ENCODE measurements around the gene LMO1.
A peak's percentile ranks its signal among the peaks of the same experiment; 100 is the strongest.

The LMO1 gene

DNA sequence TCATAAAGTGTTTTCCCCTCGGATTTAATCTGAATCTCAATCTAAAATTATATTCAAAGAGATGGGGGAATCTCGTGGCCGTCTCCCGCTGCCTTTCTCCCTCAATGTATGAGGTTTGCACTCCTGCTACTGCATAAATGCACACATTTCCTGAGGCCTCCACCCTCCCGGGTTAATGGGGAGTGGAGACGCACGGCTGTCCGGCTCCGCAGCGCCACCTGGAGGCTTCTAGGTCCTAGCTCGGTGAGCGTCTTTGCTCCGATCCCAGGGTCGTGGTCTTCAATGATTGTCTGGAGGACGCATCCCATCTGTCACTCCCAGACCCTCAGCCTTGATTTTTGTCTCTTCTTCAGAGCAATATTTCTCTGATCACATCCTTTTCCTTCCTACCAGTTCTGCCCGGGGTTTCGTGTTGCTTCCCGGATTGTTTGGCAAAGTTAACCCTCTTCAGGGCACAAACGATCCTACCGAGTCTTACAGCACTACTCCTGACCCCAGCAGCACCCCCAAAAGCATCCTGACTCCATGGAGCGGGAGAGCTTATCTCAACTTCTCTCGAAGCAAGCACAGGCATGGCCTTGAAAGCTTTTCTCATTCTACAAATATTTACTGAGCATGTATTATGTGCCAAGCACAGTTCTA is at the start of gene LMO1:
LMO1 (minus strand) TSS at position 110 of the 642 bp plus-strand sequence. CDS start 516 bp downstream, outside the sequence.
- peak; percentile 86 for DNase-seq

DNA sequence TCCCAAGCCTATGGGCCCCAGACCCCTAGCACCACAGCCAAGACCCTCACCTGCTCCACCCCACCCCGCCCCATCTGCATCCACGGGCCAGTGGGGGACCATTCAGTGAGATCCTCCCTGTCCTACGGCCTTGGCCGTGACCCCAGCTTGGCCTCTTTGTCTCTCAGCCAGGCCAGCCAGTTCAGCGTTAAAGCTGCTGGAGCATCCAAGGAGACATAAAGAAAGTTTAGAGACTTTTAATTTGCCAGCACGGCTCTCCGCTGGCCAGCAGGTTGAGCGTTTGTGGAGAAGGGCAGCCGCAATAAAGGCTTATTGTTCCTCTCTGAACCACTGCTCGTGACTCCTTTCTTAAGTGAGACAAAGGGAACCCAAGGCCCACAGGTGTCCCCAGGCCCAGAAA is 49.3 kb upstream of the LMO1 start:
- DNase-seq: no peak

DNA sequence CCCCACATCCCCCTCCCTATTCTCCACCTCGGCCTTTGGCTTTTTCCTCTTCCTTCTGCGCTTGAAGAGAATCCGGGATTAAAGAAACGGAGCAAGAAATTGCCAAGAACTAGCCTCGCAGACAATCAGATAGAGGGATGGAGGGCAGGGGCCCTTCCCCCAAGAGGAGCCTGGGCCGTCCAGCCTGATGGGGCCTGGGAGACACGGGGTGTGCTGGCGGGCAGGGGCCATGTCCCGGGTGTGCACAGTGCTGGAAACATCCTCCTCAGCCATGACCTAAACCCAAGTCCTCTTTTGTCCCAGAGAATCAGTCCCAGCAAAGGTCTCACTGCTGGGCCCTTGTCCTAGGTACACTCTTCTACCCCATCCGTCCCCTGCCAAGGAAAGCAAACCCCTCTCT is 47.7 kb upstream of the LMO1 start:
- no peak for DNase-seq

DNA sequence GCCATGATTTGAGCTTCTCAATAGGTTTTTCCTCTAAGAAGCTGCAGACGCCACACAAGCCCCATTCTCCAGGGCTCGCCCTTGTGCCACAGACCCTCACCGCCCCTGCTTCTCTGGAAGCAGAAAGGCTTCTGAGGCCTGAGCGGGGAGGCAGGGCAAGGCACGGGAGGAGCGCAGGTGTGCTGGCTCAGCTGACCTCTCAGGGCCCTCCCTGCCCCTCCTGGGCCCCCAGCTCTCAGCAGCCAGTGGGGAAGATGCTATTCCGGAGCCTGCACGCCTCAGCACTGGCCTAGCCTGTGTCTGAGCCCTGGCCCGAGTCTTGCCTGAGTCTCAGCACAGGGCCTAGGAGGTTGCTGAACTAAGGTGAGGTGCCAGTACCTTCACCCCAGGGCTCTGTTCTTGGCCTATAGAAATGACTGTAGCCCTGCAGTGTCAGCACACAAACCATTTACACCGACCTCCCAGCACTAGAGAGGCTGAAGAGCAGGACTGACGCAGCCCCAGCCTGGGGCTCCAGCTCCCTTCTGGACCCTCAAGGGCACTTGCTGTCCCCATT is 47.1 kb upstream of the LMO1 start:
- no peak for DNase-seq

DNA sequence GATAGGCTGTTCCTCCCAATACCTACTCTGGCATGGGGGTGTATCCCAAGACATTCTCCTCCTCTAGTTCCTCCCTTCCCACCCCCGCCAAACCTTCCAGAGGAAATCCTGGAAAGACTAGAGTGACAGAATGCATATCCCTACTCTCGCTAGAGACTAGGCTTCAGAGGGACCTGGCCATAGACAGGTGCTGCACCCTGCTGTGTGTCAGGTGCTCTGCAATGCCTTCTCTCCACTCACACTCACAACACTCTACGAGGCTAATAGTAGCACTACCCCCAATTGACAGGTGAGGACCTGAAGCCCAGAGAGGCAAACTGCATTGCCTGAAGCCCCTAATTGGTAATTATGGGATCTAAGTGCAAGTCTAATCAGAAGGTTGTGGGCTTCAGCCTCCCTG is 46.2 kb upstream of the LMO1 start:
- no peak for DNase-seq

DNA sequence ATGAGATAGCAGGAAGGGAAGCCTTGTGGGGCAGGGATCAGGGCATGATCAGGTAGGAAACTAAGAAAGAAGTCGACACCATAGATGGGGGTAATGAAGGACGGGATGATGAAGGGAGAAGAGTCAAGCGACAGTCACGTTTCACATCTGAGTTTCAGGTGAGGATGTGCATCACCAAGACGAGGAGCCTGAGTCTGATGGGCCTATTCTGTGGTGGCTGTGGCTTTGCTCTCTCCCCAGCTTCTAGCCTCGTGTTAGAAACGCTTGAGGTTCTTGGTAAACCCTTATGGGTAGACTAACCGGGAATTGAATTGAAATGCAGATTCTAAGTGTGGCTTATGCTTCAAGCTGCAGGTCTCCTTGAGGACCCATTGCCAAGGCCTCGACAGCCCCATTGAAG is 45.6 kb upstream of the LMO1 start:
- no peak for DNase-seq

DNA sequence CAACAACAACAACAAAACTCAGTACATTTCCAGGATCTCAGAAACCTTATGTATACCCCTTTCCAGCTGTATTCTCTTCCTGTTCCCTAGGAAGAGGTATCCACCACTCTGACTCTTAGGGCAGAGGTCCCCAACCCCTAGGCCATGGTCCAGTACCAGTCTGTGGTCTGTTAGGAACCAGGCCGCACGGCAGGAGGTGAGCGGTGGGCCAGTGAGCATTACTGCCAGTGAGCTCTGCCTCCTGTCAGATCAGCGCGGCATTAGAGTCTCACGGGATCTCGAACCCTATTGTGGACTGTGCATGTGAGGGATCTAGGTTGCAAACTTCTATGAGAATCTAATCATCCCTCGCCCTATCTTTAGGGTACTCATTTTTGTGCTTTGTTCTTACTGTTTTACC is 43.9 kb upstream of the LMO1 start:
- no peak for DNase-seq

DNA sequence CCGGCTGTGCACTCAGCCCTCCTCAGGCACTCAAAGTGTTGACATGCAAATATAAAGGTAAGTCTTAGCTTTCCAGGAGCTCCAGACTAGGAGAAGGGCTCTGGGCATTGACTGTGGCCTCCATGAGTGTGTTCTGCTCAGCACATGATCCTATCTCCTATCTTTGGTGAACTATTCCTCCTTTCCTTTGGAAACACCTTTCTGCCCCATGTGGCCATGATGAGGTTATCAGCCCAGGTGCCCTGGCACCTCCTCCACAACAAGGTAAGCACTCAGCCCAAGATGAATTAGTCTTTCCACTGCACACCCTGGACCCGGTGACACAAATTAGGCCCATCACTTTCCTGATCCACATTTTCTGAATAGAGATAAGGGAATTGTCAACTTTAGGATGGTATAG is 37.9 kb upstream of the LMO1 start:
- DNase-seq: no peak

DNA sequence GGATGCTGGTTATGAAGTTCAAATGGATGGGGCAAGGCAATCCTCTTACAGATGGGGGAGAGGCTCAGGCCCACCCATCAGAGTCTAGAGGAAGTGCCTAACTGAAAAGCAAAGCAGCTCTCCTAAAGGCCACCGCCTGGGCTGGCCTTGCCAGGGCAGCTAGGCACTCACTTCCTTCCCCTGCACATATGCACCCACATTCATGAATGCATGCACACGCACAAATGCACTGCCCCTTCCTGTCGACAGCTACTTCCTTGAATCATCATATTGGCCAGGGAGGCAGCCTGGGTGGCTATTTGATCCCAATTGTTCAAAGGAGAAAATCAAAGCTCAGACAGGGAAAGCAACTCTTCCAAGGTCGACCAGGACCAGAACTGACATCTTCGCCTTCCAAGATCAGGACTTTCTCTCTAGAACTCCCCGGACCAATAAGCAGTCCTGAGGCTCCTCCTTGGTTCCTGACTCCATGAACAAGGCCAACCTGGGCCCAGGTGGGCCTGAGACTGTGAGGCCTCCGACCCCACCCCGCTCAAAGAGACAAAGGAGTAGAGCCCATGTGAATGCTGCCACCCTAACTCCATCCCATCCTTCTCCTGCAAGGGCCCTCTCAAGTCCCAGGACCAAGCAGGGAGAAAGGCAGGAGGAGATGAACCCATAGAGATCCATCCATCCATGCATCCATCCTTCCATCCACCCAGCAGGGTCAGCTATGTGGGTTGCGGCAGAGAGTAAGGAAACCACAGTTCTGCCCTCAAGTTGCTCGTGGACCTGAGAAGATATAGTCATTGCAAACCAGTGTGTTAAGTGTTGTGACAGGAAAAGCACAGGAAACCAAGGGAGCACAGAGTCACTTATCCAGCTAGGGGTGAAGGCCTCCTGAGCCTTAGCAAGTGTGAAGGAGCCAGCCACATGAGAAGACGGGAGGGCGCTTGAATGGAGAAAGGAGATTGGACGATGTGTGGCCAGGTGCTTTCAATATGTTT is 35.4 kb upstream of the LMO1 start:
- no peak for DNase-seq

DNA sequence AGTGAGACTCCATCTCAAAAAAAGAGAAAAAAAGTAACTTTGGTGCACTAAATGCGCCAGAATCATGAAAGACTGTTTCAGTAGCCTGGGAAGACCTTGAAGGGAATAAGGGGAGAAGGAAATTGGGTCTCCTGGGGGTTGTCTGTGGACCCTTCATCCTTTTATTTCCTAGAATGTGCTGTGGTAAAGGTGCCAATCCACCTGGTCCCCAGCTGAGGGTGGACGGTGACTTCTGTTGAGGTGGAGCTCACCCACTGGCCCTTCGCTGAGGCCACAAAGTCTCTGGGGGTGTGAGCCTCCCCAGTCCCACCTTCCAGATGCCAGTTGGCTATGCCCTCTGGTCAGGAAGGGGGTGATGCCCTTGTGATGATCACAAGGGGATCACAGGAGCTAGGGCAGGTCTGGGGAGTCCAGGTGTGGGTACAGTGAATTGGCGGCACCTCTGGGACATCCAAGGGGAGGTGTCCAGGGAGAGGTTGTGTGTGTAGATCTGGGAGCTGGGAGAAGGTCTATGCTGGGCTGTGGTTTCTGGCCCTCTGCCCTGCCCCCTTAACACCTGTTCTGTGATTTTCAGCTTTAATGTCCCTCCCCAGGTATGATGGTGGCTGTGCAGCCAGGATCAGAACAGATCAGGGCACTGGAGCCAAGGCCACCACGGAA is 34.2 kb upstream of the LMO1 start:
- no peak for DNase-seq

DNA sequence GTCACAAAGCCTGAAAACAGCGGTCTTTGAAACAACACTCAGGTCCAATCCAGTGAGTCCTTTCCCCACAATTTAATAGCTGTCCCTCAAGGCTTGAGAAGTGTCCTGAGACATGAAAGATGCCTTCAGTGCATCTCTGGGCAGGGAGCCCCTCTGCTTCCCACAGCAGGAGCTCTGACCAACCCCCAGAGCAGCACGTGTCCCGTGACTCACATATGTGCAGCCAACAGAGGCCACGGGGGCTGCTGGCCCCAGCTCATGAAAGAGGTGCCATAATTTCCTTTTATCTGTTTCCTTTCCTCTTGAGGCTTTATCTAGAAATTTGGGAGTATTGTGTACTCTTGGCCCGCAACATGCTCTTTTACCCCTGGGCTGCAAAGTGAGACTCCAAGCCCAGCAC is 33.2 kb upstream of the LMO1 start:
- DNase-seq: no peak

DNA sequence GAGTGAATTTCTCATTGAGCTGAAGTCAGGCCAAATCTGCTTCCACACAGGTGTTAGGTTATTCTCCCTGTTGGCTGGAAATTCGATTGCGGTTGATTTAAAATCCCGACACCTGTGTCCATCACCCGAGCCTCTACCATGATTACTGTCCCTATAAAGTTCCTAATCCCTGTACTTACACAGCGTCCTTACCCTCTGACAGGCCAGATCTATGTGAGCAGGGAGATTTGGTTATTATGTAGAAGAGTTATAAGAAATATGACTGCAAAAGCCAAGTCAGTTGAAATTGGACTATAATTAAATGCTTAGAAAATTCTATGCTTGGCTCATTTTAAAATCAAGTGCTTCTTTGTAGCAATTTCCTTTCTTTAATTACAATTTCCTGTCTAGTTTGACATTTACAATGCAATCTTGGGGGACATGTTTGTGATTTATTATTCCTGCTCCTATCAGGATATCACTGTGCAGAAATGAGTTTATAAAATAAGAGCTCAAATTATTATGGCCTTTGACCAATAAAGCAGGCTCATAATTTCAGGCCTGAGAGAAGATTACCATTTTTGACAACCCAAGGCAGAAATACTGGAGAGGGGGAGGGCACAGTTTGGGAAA is 32.5 kb upstream of the LMO1 start:
- DNase-seq: no peak

DNA sequence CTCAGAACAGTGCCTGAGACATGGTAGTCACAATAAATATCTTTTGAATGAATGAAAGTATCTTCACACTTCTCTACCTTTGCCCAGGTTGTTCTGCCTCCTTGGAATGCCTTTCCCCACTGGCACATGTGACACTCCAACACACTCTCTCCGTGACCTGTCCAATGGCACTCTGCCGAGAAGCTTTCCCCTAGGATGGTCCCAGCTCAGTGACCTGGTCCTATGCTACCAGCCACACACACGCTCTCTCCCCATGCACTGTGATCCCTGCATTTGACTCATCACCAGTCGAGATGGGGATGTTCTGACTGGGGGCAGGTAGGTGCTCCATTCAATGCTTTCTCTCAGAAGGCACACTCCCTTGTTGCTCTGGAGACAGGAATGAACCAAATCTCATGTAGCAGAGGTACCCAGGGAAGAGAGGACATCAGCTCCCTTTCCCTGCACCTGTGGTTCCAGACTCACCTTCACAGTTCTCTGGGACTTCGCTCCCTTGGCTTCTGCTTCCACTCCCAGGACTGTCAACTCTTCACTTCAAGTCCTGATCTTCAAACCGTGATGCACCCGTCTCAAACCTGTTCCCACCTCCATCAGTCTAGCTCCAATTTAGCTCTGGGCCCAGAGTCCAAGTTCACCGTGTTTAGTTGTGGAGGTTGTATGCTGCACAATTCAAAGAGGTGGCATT is 30.7 kb upstream of the LMO1 start:
- no peak for DNase-seq

DNA sequence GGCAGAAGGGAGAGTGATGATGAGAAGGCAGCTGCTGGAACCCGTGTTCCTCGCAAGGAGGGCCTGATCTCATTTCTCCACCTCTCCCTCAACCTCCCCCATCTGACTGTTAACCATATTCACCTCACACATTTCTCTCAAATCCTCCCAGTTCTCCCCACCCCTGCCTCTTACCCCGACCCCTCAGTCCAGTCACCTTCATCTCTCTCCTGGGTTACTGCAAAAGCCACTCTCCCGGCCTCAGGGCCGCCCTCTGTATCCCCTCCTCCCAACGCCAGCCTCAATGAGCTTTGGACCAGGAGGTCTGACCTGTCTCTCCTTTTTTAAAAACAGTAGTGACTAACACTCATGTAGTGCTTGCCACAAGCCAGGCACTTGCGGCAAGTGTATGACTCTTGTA is 29.5 kb upstream of the LMO1 start:
- no peak for DNase-seq

DNA sequence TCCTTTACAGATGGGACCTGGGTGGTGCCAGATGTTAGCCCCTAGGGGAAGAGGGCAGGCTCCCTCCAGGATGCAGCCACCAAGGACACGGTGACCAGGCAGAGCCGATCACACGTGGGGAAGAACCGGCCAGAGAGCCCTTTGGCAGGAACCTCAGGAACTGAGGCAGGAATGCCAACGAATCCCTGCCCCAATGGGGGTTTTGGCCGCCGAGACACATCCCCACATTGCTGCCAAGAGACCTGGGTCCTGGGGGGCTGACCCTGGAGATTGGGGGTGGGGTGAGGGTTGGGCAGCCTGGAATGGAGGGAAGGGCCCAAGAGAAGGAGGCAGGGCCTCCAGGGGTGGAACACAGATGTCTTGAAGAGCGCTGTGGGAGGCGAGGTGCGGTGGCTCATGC is 28.7 kb upstream of the LMO1 start:
- DNase-seq: no peak

DNA sequence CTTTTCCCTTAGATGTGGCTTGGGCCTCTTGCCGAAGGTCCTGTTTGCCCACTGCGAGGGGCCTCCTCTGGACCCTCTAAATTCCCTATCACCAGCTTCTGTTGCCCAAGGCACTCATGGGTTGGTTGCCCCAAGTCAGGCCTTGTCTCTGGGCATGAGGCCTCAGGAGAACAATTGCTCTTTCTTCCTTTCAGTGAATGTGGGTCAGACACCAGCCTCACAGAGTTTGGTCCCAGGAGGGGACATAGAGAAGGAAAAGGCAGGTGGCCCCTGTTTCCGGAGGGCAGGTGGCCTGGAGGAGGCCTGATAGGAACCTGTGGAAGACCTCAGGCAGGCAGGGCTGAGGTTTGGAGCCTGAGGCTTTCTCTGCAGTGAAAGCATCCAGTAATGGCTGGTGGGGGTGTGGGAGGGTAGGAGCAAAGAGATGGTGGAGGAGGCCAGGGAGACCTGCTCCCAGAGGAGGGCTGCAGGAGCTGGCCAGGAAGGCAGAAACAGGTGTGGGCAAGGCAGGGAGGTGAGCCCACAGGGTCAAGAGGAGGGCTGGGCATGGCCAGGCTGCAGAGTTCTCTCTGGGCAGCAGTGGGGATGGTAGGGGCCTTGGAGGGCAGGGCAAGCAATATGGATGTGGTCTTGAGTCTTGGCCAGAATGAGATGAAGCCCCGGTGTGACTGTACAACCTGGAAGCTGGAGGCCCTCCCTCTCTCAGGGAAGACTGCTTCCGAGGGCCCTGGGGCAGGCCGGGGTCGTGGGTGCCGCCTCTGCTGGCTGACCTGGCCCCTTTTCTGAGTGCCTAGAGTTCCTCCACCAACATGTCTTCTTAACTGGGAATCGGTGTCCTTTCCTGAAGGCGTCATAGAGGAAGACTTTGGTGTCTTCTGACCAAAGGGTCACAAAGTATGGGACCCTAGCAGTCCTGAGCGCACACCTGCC is 28.0 kb upstream of the LMO1 start:
- DNase-seq: no peak

DNA sequence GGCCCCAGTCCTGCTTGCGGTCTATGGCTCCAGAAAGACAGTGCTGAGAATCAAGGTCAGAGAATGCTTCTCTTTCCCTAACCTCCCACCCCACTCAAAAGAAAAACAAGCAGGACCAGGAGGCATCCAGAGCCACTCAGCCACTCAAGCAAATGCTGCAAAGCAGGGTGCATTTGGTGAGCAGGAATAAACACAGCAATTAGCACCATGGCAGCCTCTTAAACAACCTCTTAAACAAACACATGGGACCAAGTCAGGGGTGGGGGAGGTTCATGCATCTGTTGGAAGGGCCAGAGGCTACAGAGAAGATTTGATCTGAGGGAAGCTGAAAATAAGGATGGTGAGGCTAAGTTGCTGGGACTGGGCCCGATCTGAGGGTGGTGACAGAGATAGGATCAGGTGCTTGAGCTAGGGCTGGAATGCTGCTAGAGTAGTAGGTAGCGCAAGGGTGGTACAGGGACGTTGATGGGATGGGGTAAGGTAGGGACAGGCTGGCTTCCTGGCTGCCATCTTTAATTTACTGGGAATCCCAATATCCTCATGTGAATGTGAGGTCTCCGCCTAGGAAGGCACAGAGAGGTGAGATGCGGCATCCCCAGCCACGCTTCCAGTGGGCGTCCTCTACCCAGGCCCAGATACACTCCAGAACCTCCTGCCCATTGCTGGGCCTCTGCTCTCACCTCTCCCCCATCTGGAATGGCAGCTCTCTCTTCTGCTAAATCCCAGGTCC is 26.6 kb upstream of the LMO1 start:
- peak; percentile 69 for DNase-seq

DNA sequence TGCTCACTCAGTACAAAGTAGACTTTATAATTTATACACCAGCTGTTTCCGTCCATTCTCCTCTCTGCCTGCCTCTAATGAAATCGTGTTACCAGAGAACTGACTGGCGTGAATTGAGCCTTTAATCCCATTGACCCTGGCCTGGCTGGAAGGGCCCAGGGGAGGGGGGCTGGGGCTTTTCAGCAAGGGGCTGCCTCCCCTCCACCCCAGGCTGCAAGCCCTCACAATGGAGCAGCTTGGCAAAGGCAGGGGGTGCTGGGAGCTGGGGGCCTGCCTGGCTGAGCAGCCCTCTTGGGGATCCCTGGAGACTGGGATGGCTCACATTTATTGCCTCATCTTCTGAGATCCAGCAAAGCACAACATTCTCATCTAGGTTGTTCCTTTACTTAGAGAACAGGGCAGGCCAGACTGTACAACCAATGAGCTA is 25.8 kb upstream of the LMO1 start:
- peak; percentile 11 for DNase-seq

DNA sequence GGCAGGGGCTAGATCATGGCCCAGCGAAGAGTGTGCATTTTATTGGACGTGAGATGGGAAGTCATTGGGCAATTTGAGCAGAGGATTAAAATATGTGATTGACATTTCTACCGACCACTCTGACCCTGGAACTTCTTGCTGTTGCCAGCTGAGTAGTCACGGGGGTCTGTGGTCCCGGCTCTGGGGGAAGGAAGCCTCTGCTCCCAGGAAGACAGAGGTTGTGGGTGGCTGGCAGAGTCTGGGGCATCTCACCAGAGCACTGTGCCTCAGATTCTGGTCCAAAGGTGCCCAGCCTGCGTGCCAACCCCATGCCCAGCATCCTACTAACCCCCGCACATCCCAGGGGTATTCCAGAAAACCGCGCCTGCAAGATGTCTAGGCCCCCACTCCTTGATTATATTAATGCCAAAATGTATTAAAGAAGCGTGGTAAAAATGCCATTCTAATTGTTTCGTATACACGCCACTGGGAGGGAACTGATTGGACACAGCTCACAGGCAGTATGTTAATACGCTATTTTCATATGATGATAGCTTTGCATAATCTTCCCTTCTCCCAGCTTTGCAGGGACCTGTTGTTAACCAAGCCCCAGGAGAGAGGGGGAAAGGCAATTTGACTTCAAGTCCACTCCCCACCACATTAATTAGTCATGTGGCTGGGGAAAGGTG is 25.3 kb upstream of the LMO1 start:
- DNase-seq: no peak
